HUDEP-2 (cell line): ENCODE data around the gene ITGAD.

Experiments used
- DNase-seq, 76 experiments: peaks; one replicate each; lab custom pipeline; 2025; ENCODE audit not compliant: unreplicated experiment in 76 of 76; lab: John Stamatoyannopoulos, UW

Gene ITGAD

DNA sequence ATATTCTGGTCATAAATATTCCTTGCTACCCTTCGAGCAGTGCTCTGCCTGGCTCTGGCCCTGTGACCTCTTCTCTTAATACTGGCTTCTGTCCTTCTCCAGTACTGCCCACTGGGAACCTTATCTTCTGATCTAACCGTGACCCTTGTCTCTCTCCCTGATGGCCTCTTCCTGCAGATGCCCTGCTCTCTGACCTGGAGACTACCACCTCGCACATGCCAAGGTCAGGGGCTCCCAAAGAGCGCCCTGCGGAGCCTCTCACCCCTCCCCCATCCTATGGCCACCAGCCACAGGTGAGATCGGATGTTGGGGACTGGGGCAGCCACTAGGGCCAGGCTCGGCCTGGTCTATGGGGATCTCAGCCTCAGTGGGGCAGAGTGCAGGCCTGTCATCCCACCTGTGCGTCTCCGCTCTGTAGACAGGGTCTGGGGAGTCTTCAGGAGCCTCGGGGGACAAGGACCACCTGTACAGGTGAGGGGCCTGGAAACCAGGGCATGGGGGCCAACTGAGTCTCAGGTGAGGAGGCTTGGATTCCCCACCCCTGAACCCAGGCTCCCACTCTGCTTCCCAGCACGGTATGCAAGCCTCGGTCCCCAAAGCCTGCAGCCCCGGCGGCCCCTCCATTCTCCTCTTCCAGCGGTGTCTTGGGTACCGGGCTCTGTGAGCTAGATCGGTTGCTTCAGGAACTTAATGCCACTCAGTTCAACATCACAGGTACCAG is 80.3 kb downstream of the ITGAD start:
- DNase-seq = no peak

DNA sequence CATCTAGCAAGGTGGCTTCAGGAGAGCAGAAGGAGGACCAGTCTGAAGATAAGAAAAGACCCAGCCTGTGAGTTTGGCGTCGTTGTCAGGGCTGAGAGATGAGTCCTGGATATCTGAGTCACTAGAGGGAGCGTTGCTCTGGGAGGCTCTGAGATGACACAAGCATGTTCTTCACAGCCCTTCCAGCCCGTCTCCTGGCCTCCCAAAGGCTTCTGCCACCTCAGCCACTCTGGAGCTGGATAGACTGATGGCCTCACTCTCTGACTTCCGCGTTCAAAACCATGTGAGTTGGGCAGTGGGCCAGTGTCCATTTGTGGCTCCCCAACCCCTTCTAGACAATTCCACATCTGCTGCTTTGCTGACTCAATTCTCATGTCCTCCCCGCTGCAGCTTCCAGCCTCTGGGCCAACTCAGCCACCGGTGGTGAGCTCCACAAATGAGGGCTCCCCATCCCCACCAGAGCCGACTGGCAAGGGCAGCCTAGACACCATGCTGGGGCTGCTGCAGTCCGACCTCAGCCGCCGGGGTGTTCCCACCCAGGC is 81.1 kb downstream of the ITGAD start:
- DNase-seq = peak in 53 of 76 experiments; percentile 4 to 60 (median 32)

DNA sequence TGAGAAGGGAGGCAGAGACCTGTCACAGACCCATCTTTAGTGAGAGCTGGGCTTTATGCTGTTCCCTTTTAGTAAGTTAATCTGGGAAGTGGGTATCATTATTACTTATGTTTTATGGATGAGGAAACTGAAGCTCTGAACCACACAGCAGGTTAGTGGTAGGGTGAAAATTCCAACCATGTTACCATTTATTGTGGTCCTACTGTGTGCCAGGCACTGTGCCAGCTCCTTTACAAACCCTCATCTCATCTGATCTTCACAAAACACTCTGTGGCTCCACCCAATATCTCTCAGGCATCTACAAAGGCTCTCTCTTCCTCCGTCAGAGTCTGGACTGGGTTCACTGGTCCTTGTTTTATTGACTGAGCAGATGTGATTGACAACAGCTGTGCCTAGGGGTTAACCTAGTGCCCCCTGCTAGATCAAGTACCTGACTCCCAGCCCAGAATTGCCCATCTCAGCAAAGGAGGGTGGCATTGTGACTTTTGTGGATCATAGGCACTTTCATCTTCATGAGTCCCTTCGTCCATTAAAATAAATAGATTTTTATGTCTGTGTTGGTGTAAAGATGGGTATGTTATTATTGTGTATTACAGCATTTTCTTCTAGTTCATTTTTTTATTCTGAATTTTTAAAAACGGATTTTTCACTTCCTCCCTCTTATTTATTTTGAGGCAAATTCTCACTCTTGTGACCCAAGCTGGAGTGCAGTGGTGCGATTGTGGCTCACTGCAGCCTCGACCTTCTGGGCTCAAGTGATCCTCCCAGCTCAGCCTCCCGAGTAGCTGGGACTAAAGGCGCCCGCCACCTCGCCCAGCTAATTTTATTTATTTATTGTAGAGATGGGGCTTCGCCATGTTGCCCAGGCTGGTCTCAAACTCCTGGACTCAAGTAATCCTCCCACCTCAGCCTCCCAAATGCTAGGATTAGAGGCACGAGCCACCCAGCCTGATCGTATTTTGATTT is 81.9 kb downstream of the ITGAD start:
- no peak for DNase-seq

DNA sequence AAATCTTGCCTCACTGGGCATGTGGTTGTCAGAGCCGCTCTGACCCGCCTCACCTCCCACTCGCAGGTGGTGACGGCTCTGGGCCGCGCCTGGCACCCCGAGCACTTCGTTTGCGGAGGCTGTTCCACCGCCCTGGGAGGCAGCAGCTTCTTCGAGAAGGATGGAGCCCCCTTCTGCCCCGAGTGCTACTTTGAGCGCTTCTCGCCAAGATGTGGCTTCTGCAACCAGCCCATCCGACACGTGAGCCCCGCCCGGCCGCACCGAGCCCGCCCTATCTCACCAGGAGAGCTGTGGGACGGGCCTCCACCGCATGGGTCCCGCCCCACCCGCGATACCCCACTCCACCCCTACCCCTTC is 82.8 kb downstream of the ITGAD start:
- DNase-seq = peak in 41 of 76 experiments; percentile 6 to 62 (median 42)
